Measurements from ENCODE around the gene MUCL3.
"Not testable (repeated sequence)": the region's sequence is repeated elsewhere in the genome, so short reads cannot be mapped to it uniquely, and the experiment has no call there.

The MUCL3 gene, protein sequence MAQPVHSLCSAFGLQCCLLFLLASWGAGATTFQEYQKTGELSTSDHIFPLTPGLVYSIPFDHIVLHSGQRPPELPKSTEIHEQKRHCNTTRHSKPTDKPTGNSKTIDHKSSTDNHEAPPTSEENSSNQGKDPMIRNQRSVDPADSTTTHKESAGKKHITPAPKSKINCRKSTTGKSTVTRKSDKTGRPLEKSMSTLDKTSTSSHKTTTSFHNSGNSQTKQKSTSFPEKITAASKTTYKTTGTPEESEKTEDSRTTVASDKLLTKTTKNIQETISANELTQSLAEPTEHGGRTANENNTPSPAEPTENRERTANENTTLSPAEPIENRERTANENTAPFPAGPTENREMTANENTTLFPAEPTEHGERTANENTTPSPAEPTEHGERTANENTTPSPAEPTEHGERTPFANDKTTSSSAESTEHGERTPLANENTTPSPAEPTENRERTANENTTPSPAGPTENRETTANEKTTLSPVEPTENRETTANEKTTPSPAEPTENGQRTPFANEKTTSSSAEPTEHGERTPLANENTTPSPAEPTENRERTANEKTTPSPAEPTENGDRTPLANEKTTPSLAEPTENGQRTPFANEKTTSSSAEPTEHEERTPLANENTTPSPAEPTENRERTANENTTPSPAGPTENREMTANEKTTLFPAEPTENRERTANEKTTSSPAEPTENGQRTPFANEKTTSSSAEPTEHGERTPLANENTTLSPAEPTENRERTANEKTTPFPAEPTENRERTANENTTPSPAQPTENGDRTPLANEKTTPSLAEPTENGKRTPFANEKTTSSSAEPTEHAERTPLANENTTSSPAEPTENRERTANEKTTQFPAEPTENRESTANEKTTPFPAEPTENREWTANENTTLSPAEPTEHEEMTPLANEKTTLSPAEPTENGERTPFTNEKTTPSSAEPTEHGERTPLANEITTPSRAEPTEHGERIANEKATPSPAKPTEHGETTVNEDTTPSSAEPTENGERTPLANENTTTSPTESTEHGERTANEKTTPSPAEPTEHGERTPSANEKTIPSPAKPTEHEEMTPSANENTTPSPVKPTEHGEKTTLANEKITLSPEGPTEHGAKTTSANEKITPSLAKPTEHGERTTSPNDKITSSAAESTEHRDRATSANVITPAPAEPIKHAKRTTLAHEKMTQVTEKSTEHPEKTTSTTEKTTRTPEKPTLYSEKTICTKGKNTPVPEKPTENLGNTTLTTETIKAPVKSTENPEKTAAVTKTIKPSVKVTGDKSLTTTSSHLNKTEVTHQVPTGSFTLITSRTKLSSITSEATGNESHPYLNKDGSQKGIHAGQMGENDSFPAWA (N-terminal part only)

DNA sequence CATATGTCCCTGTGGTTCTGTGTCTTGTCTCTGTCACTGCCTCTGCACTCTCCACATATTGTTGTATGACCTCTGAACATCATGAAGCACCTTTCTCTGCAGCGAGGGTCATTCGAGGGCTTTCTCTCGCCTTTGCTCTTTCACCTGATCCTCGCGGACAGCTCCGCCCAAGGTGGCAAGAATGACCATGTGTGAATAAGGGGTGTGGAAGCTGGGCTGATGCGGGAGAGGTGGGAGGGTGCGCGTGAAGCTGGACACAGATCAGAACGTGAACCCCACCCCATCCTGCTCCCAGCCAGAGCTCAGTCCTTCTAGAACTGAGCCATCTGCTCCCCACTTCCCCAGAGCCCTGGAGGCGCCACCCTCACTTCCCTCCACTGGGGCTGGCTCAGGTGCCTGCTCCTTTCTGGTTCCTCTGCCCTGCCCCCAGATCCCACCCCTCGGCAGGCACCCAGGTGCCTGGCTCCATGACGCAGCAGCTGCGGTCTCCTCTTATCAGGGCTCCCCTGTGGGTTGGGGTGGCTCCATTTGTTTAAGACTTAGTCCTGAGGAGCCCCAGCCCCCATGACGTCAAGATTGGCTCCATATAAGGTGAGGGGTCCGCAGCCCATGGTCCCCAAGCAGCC lies at the start of gene MUCL3:
Gene MUCL3 (plus strand): TSS at position 613 of the 626 bp plus-strand sequence. CDS start 27 bp downstream, outside the sequence.
- in situ Hi-C loops (cut with HindIII; ENCODE audit: low sequenced_read_pairs): no loop called here

DNA sequence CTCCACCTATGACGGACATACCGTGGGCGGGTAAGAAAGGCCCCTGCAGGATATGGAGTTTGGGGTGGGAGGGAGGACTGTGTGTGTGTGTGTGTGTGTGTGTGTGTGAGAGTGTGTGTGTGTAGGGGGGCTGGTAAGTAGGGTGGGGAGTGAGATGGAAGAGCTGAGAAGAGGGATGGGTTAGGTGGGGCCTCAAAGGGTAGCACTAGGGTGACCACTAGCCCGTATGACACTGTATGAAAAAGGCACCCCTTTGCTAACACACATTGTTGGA lies 49.4 kb upstream of the MUCL3 start:
- in situ Hi-C loops (cut with HindIII; ENCODE audit: low sequenced_read_pairs): loop anchor here (25.0 kb wide), 1 partner anchor 154 kb away; the partner anchor contains the start of genes FLOT1 and IER3

DNA sequence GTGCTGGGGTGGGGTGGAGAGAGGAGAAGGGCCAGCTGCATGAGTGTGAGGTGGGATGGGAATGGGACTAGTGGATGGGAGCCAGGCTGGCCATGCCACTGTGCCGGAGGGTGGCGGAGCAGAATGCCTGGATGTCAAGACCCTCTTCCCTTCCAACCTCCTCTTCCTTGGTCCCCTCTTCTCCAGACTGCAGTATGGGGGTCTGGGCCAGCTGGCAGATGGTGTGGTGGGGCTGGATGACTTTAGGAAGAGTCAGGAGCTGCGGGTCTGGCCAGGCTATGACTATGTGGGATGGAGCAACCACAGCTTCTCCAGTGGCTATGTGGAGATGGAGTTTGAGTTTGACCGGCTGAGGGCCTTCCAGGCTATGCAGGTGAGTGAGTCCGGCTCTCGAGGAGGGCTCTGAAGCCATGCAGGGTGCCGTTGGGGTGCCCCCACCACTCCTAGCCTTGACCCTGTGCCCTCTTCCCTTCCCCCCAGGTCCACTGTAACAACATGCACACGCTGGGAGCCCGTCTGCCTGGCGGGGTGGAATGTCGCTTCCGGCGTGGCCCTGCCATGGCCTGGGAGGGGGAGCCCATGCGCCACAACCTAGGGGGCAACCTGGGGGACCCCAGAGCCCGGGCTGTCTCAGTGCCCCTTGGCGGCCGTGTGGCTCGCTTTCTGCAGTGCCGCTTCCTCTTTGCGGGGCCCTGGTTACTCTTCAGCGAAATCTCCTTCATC lies 48.8 kb upstream of the MUCL3 start:
- in situ Hi-C loops (cut with HindIII; ENCODE audit: low sequenced_read_pairs): loop anchor here (25.0 kb wide), 1 partner anchor 155 kb away; the partner anchor contains the start of genes FLOT1 and IER3

DNA sequence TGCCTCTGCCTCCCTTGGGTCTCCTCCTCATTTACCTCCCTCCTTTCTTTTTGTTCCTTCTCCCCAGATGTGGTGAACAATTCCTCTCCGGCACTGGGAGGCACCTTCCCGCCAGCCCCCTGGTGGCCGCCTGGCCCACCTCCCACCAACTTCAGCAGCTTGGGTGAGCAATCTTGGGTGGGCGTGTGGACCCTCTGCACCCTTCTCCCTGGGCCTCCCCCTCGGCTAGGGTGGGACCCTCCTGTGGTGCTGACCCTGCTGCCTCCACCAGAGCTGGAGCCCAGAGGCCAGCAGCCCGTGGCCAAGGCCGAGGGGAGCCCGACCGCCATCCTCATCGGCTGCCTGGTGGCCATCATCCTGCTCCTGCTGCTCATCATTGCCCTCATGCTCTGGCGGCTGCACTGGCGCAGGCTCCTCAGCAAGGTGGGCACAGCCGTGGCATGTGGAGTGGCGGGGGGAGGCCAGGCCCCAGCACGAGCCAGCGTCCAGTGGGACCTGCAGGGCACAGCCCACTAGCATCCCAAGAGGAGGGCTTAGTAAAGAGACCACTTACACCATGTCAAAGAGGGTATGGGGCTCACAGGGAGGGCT lies 47.7 kb upstream of the MUCL3 start:
- in situ Hi-C loops (cut with HindIII; ENCODE audit: low sequenced_read_pairs): loop anchor here (25.0 kb wide), 1 partner anchor 156 kb away; the partner anchor contains the start of genes FLOT1 and IER3

DNA sequence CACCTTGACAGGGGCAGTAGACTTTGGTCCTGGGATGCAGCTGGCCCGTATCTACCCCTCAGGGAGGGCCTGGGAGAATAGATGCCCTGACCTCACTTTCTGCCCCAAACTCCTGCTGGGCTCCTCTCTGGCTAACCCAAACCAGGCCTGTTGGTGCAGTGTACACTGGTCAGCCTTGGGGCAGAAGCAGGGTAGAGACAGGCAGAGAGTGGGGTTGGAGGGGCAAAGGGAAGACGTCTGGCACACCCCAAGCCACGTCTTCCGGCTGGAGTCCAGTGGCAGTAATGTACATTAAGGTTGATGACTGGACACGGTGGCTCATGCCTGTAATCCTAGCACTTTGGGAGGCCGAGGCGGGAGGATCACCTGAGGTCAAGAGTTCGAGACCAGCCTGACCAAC lies 47.1 kb upstream of the MUCL3 start:
- in situ Hi-C loops (cut with HindIII; ENCODE audit: low sequenced_read_pairs): loop anchor here (25.0 kb wide), 1 partner anchor 156 kb away; the partner anchor contains the start of genes FLOT1 and IER3

DNA sequence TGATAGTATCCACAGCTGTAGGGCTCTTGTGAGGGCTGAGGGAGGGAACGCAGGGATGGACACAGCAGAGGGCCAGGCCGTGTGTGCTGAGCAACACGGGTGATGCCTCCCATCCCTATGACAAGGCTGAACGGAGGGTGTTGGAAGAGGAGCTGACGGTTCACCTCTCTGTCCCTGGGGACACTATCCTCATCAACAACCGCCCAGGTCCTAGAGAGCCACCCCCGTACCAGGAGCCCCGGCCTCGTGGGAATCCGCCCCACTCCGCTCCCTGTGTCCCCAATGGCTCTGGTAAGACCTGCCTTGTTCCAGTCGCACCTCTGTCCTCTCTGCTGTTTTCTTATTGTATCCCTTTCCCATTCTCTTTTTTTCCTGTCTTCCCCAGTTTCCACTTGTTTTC lies 46.4 kb upstream of the MUCL3 start:
- in situ Hi-C loops (cut with HindIII; ENCODE audit: low sequenced_read_pairs): loop anchor here (25.0 kb wide), 1 partner anchor 157 kb away; the partner anchor contains the start of genes FLOT1 and IER3

DNA sequence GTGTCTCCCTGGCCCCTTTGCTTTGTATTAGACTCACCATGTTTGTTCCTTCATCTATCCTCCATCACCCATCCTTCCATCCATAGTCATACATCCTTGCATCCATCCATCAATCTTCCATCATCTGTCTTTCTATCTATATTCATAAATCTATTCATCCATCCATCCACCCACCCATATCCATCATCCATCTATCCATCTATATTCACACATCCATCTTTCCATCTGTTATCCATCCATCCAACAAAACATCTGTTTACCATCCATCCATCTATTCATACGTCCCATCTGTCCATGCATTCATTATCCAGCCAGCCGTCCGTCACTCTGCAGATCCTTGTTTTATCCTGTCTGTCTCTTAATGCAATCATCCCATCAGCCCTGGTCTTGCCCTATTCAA lies 45.8 kb upstream of the MUCL3 start:
- in situ Hi-C loops (cut with HindIII; ENCODE audit: low sequenced_read_pairs): loop anchor here (25.0 kb wide), 1 partner anchor 158 kb away; the partner anchor contains the start of genes FLOT1 and IER3

DNA sequence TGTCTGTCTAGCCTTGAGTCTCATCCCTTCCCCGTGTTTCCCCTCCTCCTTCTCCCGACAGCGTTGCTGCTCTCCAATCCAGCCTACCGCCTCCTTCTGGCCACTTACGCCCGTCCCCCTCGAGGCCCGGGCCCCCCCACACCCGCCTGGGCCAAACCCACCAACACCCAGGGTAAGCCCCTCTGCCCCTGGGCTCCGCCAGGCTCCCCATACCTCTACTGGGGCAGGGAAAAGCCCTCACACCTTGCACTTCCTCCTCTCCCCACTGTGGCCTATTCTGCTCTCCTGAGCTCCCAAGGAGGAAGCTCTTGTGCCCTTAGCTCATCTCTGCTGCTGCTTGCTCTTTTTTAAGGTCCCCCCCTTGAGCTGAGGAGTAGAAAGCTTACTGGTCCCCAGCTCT lies 45.4 kb upstream of the MUCL3 start:
- in situ Hi-C loops (cut with HindIII; ENCODE audit: low sequenced_read_pairs): loop anchor here (25.0 kb wide), 1 partner anchor 158 kb away; the partner anchor contains the start of genes FLOT1 and IER3

DNA sequence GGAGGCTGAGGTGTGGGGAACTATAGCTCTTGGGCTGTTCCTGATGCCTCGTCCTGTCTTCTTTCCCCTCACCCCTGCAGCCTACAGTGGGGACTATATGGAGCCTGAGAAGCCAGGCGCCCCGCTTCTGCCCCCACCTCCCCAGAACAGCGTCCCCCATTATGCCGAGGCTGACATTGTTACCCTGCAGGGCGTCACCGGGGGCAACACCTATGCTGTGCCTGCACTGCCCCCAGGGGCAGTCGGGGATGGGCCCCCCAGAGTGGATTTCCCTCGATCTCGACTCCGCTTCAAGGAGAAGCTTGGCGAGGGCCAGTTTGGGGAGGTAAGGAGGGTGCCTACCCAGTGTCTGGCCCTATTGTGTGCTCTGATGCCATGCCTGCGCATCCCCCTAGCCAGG lies 44.2 kb upstream of the MUCL3 start:
- in situ Hi-C loops (cut with HindIII; ENCODE audit: low sequenced_read_pairs): loop anchor here (25.0 kb wide), 1 partner anchor 159 kb away; the partner anchor contains the start of genes FLOT1 and IER3

DNA sequence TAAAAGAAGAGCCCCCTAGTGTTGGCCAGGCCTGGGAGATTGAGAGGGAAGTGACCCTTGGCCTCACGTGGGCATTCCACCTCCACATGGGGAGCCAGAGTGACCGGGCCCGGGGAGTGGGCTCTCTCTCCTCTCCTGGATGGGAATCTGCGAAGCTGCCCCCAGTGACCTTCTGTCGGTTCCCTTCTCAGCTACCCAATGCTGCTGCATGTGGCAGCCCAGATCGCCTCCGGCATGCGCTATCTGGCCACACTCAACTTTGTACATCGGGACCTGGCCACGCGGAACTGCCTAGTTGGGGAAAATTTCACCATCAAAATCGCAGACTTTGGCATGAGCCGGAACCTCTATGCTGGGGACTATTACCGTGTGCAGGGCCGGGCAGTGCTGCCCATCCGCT lies 42.9 kb upstream of the MUCL3 start:
- in situ Hi-C loops (cut with HindIII; ENCODE audit: low sequenced_read_pairs): loop anchor here (25.0 kb wide), 1 partner anchor 161 kb away; the partner anchor contains the start of genes FLOT1 and IER3

DNA sequence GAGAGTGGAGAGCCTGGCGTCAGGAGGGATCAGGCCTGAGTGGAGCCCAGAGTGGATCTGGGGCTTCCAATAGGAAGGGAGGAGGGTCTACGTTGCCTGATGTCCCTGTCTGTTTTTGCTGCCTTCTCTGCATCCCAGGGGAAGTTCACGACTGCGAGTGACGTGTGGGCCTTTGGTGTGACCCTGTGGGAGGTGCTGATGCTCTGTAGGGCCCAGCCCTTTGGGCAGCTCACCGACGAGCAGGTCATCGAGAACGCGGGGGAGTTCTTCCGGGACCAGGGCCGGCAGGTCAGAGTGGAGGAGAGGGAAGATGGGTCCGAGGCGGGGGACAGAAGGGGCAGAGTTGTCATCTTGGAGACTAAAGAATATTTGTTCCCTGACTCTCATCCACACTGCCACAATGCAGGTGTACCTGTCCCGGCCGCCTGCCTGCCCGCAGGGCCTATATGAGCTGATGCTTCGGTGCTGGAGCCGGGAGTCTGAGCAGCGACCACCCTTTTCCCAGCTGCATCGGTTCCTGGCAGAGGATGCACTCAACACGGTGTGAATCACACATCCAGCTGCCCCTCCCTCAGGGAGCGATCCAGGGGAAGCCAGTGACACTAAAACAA lies 41.9 kb upstream of the MUCL3 start:
- in situ Hi-C loops (cut with HindIII; ENCODE audit: low sequenced_read_pairs): loop anchor here (25.0 kb wide), 1 partner anchor 162 kb away; the partner anchor contains the start of genes FLOT1 and IER3

DNA sequence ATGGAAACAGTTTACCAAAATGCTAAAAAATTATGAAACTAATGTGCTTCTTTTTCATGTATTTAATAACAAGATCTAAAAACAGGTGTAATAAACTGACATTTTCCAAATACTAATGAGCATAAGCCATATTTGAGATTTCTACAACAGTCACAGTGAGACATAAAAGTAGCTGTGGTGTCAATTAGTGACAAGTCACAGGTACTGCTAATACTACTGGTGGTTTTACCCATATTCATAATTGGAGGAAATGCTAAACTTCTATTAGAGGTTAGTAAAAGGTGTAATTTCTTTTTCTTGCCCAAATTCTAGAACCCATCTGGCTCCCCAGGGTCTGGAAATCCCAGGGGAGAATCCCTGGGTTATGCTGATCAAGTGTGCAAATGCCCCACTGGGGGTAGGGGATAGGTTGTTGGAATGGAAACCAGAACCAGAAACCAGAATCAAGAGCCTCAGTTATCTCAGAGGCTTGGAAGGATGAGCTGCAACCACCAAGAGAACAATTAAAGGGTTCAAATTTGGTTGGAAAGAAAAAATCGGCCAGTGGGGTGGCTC lies 39.8 kb upstream of the MUCL3 start:
- in situ Hi-C loops (cut with HindIII; ENCODE audit: low sequenced_read_pairs): no loop called here

DNA sequence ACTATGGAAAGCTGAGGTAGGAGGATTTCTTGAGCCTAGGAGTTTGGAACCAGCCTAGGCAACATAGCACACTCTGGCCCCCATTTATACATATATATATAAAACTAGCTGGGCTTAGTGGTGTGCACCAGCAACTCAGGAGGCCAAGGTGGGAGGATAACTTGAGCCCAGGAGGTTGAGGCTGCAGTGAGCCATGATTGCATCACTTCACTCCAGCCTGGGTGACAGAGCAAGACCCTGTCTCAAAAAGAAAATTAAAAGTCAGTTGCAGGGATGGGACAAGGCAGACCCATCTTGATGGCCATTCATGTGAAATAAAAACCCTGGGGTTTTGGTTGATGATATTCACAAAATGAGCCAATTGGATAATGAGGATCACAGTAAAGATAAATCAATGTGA lies 39.3 kb upstream of the MUCL3 start:
- in situ Hi-C loops (cut with HindIII; ENCODE audit: low sequenced_read_pairs): no loop called here

DNA sequence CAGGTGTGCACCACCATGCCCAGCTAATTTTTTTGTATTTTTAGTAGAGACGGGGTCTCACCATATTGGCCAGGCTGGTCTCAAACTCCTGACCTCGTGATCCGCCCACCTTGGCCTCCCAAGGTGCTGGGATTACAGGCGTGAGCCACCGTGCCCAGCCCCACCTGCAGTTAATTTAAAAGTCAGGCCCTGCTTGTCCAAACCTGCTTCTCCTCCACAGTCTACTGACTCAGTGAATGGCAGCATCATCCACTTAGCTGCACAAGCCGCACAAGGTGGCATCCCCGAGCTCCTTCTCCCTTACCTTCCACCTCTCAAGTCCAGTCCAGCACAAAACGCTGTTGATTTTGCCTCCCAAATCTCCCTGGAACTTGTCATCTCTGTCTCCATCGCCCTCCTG lies 38.6 kb upstream of the MUCL3 start:
- in situ Hi-C loops (cut with HindIII; ENCODE audit: low sequenced_read_pairs): not testable (repeated sequence)

DNA sequence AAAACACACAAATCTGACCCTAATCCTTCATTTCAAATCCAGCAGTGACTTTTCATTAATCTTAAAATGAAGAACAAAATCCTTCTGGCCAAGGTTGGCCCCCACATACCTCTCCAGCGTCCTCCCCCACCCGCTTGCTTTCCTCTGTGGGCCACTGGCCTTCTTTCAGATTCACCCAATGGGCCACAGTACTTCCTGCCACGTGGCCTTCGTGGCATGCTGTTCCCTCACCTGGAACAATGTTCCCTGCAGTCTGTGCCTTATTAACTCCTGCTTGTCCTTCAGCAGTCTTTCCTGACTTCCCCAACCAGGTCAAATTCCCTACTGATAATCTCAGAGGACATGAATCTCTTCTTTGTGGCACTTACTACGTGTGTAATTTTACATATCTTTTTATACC lies 38.1 kb upstream of the MUCL3 start:
- in situ Hi-C loops (cut with HindIII; ENCODE audit: low sequenced_read_pairs): no loop called here

DNA sequence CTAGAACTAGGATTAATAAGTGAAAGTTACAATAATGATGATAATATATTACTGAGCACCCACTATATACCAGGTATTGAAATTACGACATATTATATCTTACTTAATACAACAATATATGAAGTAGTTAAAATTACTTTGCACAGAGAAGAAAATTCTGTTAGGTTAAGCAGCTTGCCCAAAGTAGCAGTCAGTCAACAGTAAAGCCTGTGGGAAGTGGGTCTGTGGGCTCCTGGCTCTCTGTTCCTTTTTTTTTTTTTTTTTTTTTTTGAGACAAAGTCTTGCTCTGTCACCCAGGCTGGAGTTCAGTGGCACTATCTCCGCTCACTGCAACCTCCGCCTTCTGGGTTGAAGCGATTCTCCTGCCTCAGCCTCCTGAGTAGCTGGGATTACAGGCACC lies 37.5 kb upstream of the MUCL3 start:
- in situ Hi-C loops (cut with HindIII; ENCODE audit: low sequenced_read_pairs): no loop called here

DNA sequence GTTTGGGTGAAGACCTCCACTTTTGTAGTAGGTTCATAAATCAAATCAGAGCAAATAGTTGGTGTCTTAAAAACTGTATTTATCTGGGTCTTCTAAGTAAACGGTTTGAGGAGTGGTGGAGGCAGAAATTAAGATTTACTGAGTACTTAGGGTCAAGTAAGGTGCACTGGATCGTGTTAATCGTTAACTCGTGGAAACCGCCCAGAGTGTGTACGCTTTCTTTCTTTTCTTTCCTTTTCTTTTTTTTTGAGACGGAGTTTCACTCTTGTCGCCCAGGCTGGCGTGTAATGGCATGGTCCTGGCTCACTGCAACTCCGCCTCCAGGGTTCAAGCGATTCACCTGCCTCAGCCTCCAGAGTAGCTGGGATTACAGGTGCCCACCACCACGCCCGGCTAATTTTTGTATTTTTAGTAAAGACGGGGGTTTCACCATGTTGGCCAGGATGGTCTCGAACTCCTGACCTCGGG lies 33.4 kb upstream of the MUCL3 start:
- in situ Hi-C loops (cut with HindIII; ENCODE audit: low sequenced_read_pairs): not testable (repeated sequence)

All from endothelial cell of hepatic sinusoid (primary cell).